A673 (cell line): ENCODE measurements around the gene CPA4. TPM values are rescaled to one million over a fixed set of nuclear protein-coding genes. Genes with fewer than 3 reads are reported as not detected.

Experiments used
- BruUV-seq: library from RNA; stranded (reverse); fragments of 400-500 nt; replicated peaks from 2 replicates; lab custom pipeline; 2021; lab: Mats Ljungman, UMichigan
- CTCF ChIA-PET: fragments of 300-600 bp; sonication (Branson Sonifier 250); formaldehyde crosslinking; loops from one replicate; lab custom pipeline; 2022; ENCODE audit warnings: antibody characterized with exemption; lab: Charles Lee
- POLR2A ChIA-PET: fragments of 300-600 bp; sonication (Branson Sonifier 250); formaldehyde crosslinking; loops from one replicate; lab custom pipeline; 2022; ENCODE audit warnings: antibody characterized with exemption; ENCODE audit not compliant: low non-redundant PET; lab: Charles Lee
- DNase-seq: peaks from one replicate; pipeline ENCODE4 v3.0.0-alpha.2; 2015; ENCODE audit warnings: low spot score
- H3K27ac ChIP-seq: fragments of 200-600 bp; sonication (generic); 2 replicates; pipeline ENCODE4 v1.5.1; 2016; ENCODE audit warnings: mixed run types, low read depth, mild to moderate bottlenecking, mixed read lengths, antibody characterized with exemption, low read length; ENCODE audit not compliant: poor library complexity, severe bottlenecking
- H3K27me3 ChIP-seq: fragments of 200-600 bp; sonication (generic); replicated peaks from 2 replicates; pipeline ENCODE4 v1.6.1; 2017; ENCODE audit warnings: mixed run types, low read depth, mild to moderate bottlenecking, mixed read lengths, antibody characterized with exemption, low read length; ENCODE audit not compliant: insufficient read depth, poor library complexity
- H3K36me3 ChIP-seq: fragments of 200-600 bp; sonication (generic); 2 replicates; pipeline ENCODE4 v1.6.1; 2016; ENCODE audit warnings: mixed run types, mild to moderate bottlenecking, mixed read lengths, antibody characterized with exemption, low read length; ENCODE audit not compliant: insufficient read depth, poor library complexity, severe bottlenecking
- H3K4me1 ChIP-seq: fragments of 200-600 bp; sonication (generic); 2 replicates; pipeline ENCODE4 v1.6.1; 2017; ENCODE audit warnings: mixed run types, mild to moderate bottlenecking, mixed read lengths, antibody characterized with exemption, low read length; ENCODE audit not compliant: insufficient read depth, poor library complexity, severe bottlenecking
- H3K4me3 ChIP-seq: fragments of 200-600 bp; sonication (generic); 2 replicates; pipeline ENCODE4 v1.5.1; 2016; ENCODE audit warnings: low read depth, mixed run types, mild to moderate bottlenecking, mixed read lengths, low read length; ENCODE audit not compliant: poor library complexity, severe bottlenecking
- H3K9me3 ChIP-seq: fragments of 200-600 bp; sonication (generic); 2 replicates; pipeline ENCODE4 v1.6.1; 2016; ENCODE audit warnings: mixed run types, low read depth, mild to moderate bottlenecking, mixed read lengths, antibody characterized with exemption, low read length; ENCODE audit not compliant: poor library complexity, severe bottlenecking
- CTCF ChIP-seq: fragments of 300-800, 200-600 bp; sonication (generic); conservative IDR thresholded peaks from 2 replicates; pipeline ENCODE4 v1.5.1; 2017; ENCODE audit warnings: low read depth, mild to moderate bottlenecking, antibody characterized with exemption, low read length, moderate library complexity, mixed read lengths
- EZH2 ChIP-seq: fragments of 200-600 bp; sonication (generic); IDR thresholded peaks from 2 replicates; pipeline ENCODE4 v1.6.1; 2017; ENCODE audit warnings: borderline replicate concordance, low read depth, mild to moderate bottlenecking, mixed read lengths, antibody characterized with exemption, low read length; ENCODE audit not compliant: poor library complexity, severe bottlenecking
- intact Hi-C: fragments of 100-400 bp; cut with micrococcal nuclease; formaldehyde crosslinking; loops from one replicate; pipeline ENCODE4 v1.10.0; 2022; ENCODE audit not compliant: unreplicated experiment
- total RNA-seq: library from RNA; stranded (reverse); gene quantifications from 2 replicates; pipeline ENCODE4 v1.2.3, GENCODE V29; 2021

CPA4 gene
- total RNA-seq, 1 experiment from 2014 or later: not detected

- CTCF ChIA-PET: no interaction called here
- no peak for TF ChIP-seq EZH2
- TF ChIP-seq CTCF: no peak
- H3K36me3 ChIP-seq: no peaks in the 10 kb centered on the region
- no peak overlapping the region for H3K27ac ChIP-seq
- H3K4me3 ChIP-seq: no peak overlapping the region
- peaks cover 13% of the 10 kb centered on the region for H3K4me1 ChIP-seq
- POLR2A ChIA-PET: no interaction called here
- intact Hi-C loops: no loop called here
- no TSS peak for BruUV-seq
- DNase-seq: no peak
- peaks cover 5% of the 10 kb centered on the region for H3K9me3 ChIP-seq
- no peaks in the 10 kb centered on the region for H3K27me3 ChIP-seq
These were observed 65.5 kb downstream of the CPA4 start for GRCh38 chr7:130358471-130358870.

- Histone ChIP-seq H3K36me3 (no peaks in the 10 kb centered on the region), H3K9me3 (peaks cover 5% of the 10 kb centered on the region), H3K27me3 (no peaks in the 10 kb centered on the region), H3K4me1 (peaks cover 13% of the 10 kb centered on the region), H3K27ac (no peak overlapping the region), H3K4me3 (no peak overlapping the region)
- ChIA-PET POLR2A (interaction anchor here (0.7 kb wide), 1 partner anchor 518 kb away, joined by 4 read pairs; no protein-coding TSS in a partner anchor), CTCF (no interaction called here)
- no TSS peak for BruUV-seq
- intact Hi-C loops: no loop called here
- DNase-seq: no peak
- TF ChIP-seq EZH2: no peak
- no peak for TF ChIP-seq CTCF
These were observed 66.4 kb downstream of the CPA4 start for GRCh38 chr7:130359276-130359857.

- no peak overlapping the region for H3K4me3 ChIP-seq
- BruUV-seq: no TSS peak
- peaks cover 25% of the 10 kb centered on the region for H3K4me1 ChIP-seq
- H3K27me3 ChIP-seq: no peaks in the 10 kb centered on the region
- intact Hi-C loops: no loop called here
- no peak overlapping the region for H3K27ac ChIP-seq
- ChIA-PET CTCF (no interaction called here), POLR2A (no interaction called here)
- TF ChIP-seq CTCF: no peak
- TF ChIP-seq EZH2: no peak
- H3K9me3 ChIP-seq: peaks cover 5% of the 10 kb centered on the region
- H3K36me3 ChIP-seq: no peaks in the 10 kb centered on the region
- no peak for DNase-seq
These were observed 67.6 kb downstream of the CPA4 start for GRCh38 chr7:130360518-130360917.
